ENCODE measurements around the gene VAMP5. TPM values are rescaled to one million over a fixed set of nuclear protein-coding genes. Genes with fewer than 3 reads are reported as not detected.

VAMP5 gene
- total and polyA plus RNA-seq, 10 of the 15 experiments (the other 5 are each of a cell fraction or from before 2014, with no cell fraction given): 3.8 to 52.7 (median 24.1) TPM

- TF ChIP-seq MAX (IDR thresholded peaks at IDR 0.05; ENCODE audit: low read depth, low read length): peak; percentile 69; the same call in 1 of the 2 replicates
- no peak for TF ChIP-seq CHD4 (IDR thresholded peaks at IDR 0.05)
- no peak for TF ChIP-seq PBX3 (IDR thresholded peaks at IDR 0.05; ENCODE audit: insufficient replicate concordance, low read depth, low read length)
- TF ChIP-seq IRF3 (IDR thresholded peaks at IDR 0.05): no peak
- TF ChIP-seq PAX8 (IDR thresholded peaks at IDR 0.05): no peak
- no peak for TF ChIP-seq ESRRA (IDR thresholded peaks at IDR 0.05; ENCODE audit: low read length)
- TF ChIP-seq SPI1 (IDR thresholded peaks at IDR 0.05; ENCODE audit: borderline replicate concordance, insufficient read depth, low read depth, low read length): no peak
- TF ChIP-seq STAT1 (conservative IDR thresholded peaks at IDR 0.05): peak; percentile 48; the same call in 1 of the 2 replicates
- peak; percentile 81 for TF ChIP-seq POLR2A (IDR thresholded peaks at IDR 0.05; ENCODE audit: low read depth, low read length)
- no peak for TF ChIP-seq SUZ12 (IDR thresholded peaks at IDR 0.05; ENCODE audit: unreplicated experiment)
- no peak for TF ChIP-seq PRDM15 (CRISPR knock-in tag; IDR thresholded peaks at IDR 0.05)
- 0 out of 2 replicates have a peak, but pooled peaks have one; percentile 22 for TF ChIP-seq SREBF1 (IDR thresholded peaks at IDR 0.05; ENCODE audit: low read length)
- no peak for TF ChIP-seq E4F1 (IDR thresholded peaks at IDR 0.05; ENCODE audit: borderline replicate concordance, partially characterized antibody)
- TF ChIP-seq ETV6 (conservative IDR thresholded peaks at IDR 0.05 in 1 of 2, IDR thresholded peaks at IDR 0.05 in 1 of 2; ENCODE audit: borderline replicate concordance in 1 of 2, low read depth in 1 of 2): no peak
- no peak for TF ChIP-seq ZNF274 (IDR thresholded peaks at IDR 0.05; ENCODE audit: insufficient read depth, insufficient read length)
- TF ChIP-seq IKZF1 (conservative IDR thresholded peaks at IDR 0.05): peak; percentile 95
- no peak for TF ChIP-seq ZBTB33 (IDR thresholded peaks at IDR 0.05)
- TF ChIP-seq RCOR1 (conservative IDR thresholded peaks at IDR 0.05; ENCODE audit: low read depth, low read length): no peak
- TF ChIP-seq POLR2AphosphoS2 (IDR thresholded peaks at IDR 0.05; ENCODE audit: low read depth, low read length): no peak; the same call in 1 of the 2 replicates
Measured at GRCh38 chr2:85602476-85603234, 18.4 kb downstream of the VAMP5 start, which contains the start of gene TMEM150A (continued).

Data from GM12878 (cell line).